Measurements from ENCODE around the gene IL25. TPM values are rescaled to one million over a fixed set of nuclear protein-coding genes. Genes with fewer than 3 reads are reported as not detected.

Gene IL25
- total RNA-seq, 1 donor from 2014 or later = not detected

GRCh38 chr14:23327947-23328744, 44.5 kb upstream of the IL25 start:
- H3K27me3 Mint-ChIP-seq (ENCODE audit: low read depth) = no peaks in the 10 kb centered on the region
- peak overlapping the region; percentile 80 for H3K4me3 Mint-ChIP-seq
- H3K9me3 Mint-ChIP-seq = no peaks in the 10 kb centered on the region
- DNase-seq (ENCODE audit: low read depth, low spot score) = peak; percentile 68
- TF ChIP-seq CTCF (conservative IDR thresholded peaks at IDR 0.05) = peak; percentile 94
- peaks cover 6% of the 10 kb centered on the region for H3K36me3 Mint-ChIP-seq (ENCODE audit: low read depth)
- H3K4me1 Mint-ChIP-seq = peaks cover 8% of the 10 kb centered on the region
- no peak overlapping the region for H3K27ac Mint-ChIP-seq (ENCODE audit: unreplicated experiment)

GRCh38 chr14:23335623-23336022, 37.0 kb upstream of the IL25 start:
- no peak overlapping the region for H3K4me3 Mint-ChIP-seq
- H3K27me3 Mint-ChIP-seq (ENCODE audit: low read depth) = peaks cover 7% of the 10 kb centered on the region
- no peak for TF ChIP-seq CTCF (conservative IDR thresholded peaks at IDR 0.05)
- H3K4me1 Mint-ChIP-seq = no peaks in the 10 kb centered on the region
- H3K9me3 Mint-ChIP-seq = peaks cover 9% of the 10 kb centered on the region
- DNase-seq (ENCODE audit: low read depth, low spot score) = no peak
- no peak overlapping the region for H3K27ac Mint-ChIP-seq (ENCODE audit: unreplicated experiment)
- H3K36me3 Mint-ChIP-seq (ENCODE audit: low read depth) = peaks cover 3% of the 10 kb centered on the region

- DNase-seq (ENCODE audit: low read depth, low spot score) = no peak
- peaks cover 12% of the 10 kb centered on the region for H3K9me3 Mint-ChIP-seq
These were observed 32.9 kb upstream of the IL25 start for GRCh38 chr14:23339506-23340268.

GRCh38 chr14:23344481-23344880, 28.1 kb upstream of the IL25 start:
- TF ChIP-seq CTCF (conservative IDR thresholded peaks at IDR 0.05) = peak; percentile 25
- Mint-ChIP-seq H3K4me1 (no peaks in the 10 kb centered on the region), H3K27ac (ENCODE audit: unreplicated experiment) (no peak overlapping the region), H3K9me3 (peaks cover 6% of the 10 kb centered on the region), H3K36me3 (ENCODE audit: low read depth) (peaks cover under 1% of the 10 kb centered on the region), H3K4me3 (no peak overlapping the region), H3K27me3 (ENCODE audit: low read depth) (no peaks in the 10 kb centered on the region)
- no peak for DNase-seq (ENCODE audit: low read depth, low spot score)

More at GRCh38 chr14:23339506-23340268, 32.9 kb upstream of the IL25 start:
- no peaks in the 10 kb centered on the region for H3K4me1 Mint-ChIP-seq
- no peak for TF ChIP-seq CTCF (conservative IDR thresholded peaks at IDR 0.05)
- H3K27ac Mint-ChIP-seq (ENCODE audit: unreplicated experiment) = no peak overlapping the region
- no peak overlapping the region for H3K4me3 Mint-ChIP-seq
- H3K27me3 Mint-ChIP-seq (ENCODE audit: low read depth) = peaks cover 7% of the 10 kb centered on the region
- H3K36me3 Mint-ChIP-seq (ENCODE audit: low read depth) = peaks cover 3% of the 10 kb centered on the region

- peaks cover 10% of the 10 kb centered on the region for H3K4me1 Mint-ChIP-seq
- peak; percentile 32 for TF ChIP-seq CTCF (conservative IDR thresholded peaks at IDR 0.05)
- H3K27me3 Mint-ChIP-seq (ENCODE audit: low read depth) = peaks cover 11% of the 10 kb centered on the region
- H3K4me3 Mint-ChIP-seq = peak overlapping the region; percentile 6
- DNase-seq (ENCODE audit: low read depth, low spot score) = no peak
- peaks cover 9% of the 10 kb centered on the region for H3K36me3 Mint-ChIP-seq (ENCODE audit: low read depth)
- H3K27ac Mint-ChIP-seq (ENCODE audit: unreplicated experiment) = no peak overlapping the region
- H3K9me3 Mint-ChIP-seq = peaks cover 12% of the 10 kb centered on the region
These were observed 26.5 kb upstream of the IL25 start for GRCh38 chr14:23345987-23346692.
